Measurements from ENCODE around the gene GPR179.

GPR179 gene, protein sequence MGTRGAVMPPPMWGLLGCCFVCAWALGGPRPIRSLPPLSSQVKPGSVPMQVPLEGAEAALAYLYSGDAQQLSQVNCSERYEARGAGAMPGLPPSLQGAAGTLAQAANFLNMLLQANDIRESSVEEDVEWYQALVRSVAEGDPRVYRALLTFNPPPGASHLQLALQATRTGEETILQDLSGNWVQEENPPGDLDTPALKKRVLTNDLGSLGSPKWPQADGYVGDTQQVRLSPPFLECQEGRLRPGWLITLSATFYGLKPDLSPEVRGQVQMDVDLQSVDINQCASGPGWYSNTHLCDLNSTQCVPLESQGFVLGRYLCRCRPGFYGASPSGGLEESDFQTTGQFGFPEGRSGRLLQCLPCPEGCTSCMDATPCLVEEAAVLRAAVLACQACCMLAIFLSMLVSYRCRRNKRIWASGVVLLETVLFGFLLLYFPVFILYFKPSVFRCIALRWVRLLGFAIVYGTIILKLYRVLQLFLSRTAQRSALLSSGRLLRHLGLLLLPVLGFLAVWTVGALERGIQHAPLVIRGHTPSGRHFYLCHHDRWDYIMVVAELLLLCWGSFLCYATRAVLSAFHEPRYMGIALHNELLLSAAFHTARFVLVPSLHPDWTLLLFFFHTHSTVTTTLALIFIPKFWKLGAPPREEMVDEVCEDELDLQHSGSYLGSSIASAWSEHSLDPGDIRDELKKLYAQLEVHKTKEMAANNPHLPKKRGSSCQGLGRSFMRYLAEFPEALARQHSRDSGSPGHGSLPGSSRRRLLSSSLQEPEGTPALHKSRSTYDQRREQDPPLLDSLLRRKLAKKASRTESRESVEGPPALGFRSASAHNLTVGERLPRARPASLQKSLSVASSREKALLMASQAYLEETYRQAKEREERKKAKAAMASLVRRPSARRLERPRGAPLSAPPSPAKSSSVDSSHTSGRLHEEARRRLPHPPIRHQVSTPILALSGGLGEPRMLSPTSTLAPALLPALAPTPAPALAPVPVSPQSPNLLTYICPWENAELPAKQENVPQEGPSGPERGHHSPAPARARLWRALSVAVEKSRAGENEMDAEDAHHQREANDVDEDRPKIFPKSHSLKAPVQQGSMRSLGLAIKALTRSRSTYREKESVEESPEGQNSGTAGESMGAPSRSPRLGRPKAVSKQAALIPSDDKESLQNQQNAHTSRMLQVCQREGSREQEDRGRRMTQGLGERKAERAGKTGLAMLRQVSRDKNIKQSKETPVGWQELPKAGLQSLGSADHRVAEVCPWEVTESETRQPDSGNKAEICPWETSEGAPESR (N-terminal part only)

DNA sequence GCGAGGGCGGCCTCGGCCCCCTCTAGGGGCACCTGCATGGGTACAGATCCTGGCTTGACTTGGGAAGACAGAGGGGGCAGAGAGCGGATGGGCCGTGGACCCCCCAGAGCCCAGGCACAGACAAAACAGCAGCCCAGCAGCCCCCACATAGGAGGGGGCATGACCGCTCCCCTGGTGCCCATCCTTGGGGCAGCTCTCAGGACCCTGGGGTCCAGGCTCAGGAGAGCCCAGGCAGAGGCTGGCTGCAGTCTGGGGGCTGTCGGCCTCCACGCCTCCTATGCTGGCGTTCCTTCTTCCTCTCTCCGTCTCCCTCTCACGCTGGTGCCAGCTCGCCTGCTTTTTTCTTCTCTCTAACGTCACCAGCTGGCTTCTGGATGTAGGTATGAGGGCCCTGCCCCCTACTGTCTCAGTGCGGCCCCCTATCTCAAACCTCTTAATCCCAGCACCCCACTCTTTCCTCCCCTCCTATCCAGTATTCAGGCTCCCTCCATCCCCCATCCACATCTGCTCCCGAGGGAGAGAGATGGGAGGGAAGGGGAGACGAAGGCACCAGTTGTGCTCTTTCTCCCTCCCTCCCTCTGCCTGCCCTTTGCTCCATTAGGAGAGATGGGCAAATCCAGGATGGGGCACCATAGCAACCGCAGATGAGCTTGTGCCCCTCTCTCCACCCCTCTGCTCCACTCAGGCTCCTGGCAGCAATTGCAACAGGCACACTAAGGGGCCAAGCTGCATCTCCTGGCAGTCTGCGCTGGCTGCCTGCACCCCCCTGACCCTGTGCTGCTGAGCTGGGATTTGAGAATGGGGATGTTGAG lies at the start of gene GPR179:
GPR179 (minus strand) TSS at position 349 of the 812 bp plus-strand sequence; CDS start at position 182, 167 bp downstream.
- H3K27me3 ChIP-seq (ENCODE audit: control insufficient read depth, insufficient read depth, low read length), result peaks cover 4% of the 10 kb centered on the region
- peaks cover 7% of the 10 kb centered on the region for H3K4me1 ChIP-seq (ENCODE audit: control insufficient read depth, insufficient read depth, low read length)
- H3K9ac ChIP-seq (ENCODE audit: low read length), result no peak within 1 kb of the TSS
- H3K9me3 ChIP-seq (ENCODE audit: control insufficient read depth, low read length), result no peaks in the 10 kb centered on the region
- no peaks in the 10 kb centered on the region for H3K36me3 ChIP-seq (ENCODE audit: control insufficient read depth, insufficient read depth, low read length)
- H3K4me3 ChIP-seq (ENCODE audit: low read length), result no peak within 1 kb of the TSS

DNA sequence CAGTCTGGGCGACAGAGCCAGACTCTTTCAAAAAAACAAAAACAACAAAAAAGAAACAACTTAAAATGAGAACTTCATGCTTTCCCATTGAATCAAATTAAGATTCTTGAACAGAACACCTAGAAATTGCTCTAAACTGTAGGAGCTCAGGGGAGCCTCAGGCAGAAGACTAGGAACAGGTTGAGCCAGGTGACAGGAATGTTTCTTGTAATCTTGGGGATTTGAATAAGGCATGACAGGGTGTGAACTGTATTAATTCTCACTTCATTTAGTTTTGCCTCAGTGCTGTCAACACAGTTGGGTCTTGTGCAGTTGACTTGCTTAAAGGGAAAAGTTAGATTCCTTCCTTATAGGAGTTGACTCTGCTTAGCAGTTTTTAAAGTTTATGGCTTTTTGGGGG lies 35.7 kb upstream of the GPR179 start:
- Histone ChIP-seq H3K4me3 (ENCODE audit: low read length) (no peak overlapping the region), H3K27me3 (ENCODE audit: control insufficient read depth, insufficient read depth, low read length) (no peaks in the 10 kb centered on the region), H3K9ac (ENCODE audit: low read length) (no peak overlapping the region), H3K9me3 (ENCODE audit: control insufficient read depth, low read length) (no peaks in the 10 kb centered on the region), H3K36me3 (ENCODE audit: control insufficient read depth, insufficient read depth, low read length) (no peaks in the 10 kb centered on the region), H3K4me1 (ENCODE audit: control insufficient read depth, insufficient read depth, low read length) (no peaks in the 10 kb centered on the region)

DNA sequence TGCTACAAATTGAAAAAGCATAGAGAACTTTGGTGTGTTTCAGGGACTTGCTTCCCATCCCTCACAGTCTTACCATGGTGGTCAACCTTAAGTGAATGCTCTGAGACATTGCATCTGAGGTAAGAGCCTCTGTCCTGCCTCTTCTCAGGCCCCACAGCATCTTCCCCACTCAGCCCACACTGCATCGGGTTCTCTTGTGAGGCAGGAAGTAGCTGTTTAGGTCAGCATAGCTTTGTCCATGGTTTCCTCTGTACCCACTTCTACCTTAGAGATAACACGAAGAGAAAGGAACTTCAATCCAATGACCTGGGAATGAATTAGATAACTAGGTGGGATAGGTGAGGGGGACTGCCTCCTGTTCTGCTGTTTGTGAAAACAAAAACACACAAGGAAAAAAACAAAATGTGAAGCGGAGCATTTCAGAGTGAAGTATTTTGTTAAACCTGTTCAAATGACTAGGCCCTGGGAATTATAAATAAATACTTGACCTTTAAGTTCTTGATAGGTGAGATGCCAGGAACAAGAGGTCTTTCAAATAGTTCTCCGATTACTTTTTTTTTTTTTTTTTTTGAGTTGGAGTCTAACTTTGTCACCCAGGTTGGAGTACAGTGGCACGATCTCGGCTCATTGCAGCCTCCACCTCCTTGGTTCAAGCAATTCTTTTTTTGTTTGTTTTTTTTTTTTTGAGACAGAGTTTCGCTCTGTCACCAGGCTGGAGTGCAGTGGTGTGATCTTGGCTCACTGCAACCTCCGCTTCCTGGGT lies 25.5 kb upstream of the GPR179 start:
- no peaks in the 10 kb centered on the region for H3K4me1 ChIP-seq (ENCODE audit: control insufficient read depth, insufficient read depth, low read length)
- no peak overlapping the region for H3K4me3 ChIP-seq (ENCODE audit: low read length)
- H3K36me3 ChIP-seq (ENCODE audit: control insufficient read depth, insufficient read depth, low read length), result no peaks in the 10 kb centered on the region
- no peaks in the 10 kb centered on the region for H3K9me3 ChIP-seq (ENCODE audit: control insufficient read depth, low read length)
- H3K9ac ChIP-seq (ENCODE audit: low read length), result no peak overlapping the region
- no peaks in the 10 kb centered on the region for H3K27me3 ChIP-seq (ENCODE audit: control insufficient read depth, insufficient read depth, low read length)

- Histone ChIP-seq H3K36me3 (ENCODE audit: control insufficient read depth, insufficient read depth, low read length) (no peaks in the 10 kb centered on the region), H3K9ac (ENCODE audit: low read length) (no peak overlapping the region), H3K27me3 (ENCODE audit: control insufficient read depth, insufficient read depth, low read length) (no peaks in the 10 kb centered on the region), H3K4me3 (ENCODE audit: low read length) (no peak overlapping the region), H3K4me1 (ENCODE audit: control insufficient read depth, insufficient read depth, low read length) (no peaks in the 10 kb centered on the region), H3K9me3 (ENCODE audit: control insufficient read depth, low read length) (no peaks in the 10 kb centered on the region)
Observed at GRCh38 chr17:38364741-38365140, 21.0 kb upstream of the GPR179 start.

DNA sequence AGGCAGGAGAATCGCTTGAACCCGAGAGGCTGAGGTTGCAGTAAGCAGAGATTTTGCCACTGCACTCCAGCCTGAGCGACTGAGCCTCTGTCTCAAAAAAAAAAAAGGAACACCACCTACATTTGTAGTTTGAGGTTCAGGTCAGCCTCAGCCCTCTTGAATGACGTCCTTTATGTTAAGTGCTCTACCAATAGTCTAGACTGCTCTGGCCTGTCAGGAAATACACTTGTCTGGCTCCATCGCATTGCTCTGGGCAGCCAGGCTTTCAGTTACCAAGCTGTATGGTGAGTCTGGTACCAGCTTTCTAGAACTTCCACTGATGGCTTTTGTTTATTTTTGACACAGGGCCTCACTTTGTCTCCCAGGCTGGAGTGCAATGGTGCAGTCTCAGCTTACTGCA lies 19.3 kb upstream of the GPR179 start:
- Histone ChIP-seq H3K27me3 (ENCODE audit: control insufficient read depth, insufficient read depth, low read length) (no peaks in the 10 kb centered on the region), H3K9ac (ENCODE audit: low read length) (no peak overlapping the region), H3K4me1 (ENCODE audit: control insufficient read depth, insufficient read depth, low read length) (no peaks in the 10 kb centered on the region), H3K4me3 (ENCODE audit: low read length) (no peak overlapping the region), H3K9me3 (ENCODE audit: control insufficient read depth, low read length) (no peaks in the 10 kb centered on the region), H3K36me3 (ENCODE audit: control insufficient read depth, insufficient read depth, low read length) (no peaks in the 10 kb centered on the region)

DNA sequence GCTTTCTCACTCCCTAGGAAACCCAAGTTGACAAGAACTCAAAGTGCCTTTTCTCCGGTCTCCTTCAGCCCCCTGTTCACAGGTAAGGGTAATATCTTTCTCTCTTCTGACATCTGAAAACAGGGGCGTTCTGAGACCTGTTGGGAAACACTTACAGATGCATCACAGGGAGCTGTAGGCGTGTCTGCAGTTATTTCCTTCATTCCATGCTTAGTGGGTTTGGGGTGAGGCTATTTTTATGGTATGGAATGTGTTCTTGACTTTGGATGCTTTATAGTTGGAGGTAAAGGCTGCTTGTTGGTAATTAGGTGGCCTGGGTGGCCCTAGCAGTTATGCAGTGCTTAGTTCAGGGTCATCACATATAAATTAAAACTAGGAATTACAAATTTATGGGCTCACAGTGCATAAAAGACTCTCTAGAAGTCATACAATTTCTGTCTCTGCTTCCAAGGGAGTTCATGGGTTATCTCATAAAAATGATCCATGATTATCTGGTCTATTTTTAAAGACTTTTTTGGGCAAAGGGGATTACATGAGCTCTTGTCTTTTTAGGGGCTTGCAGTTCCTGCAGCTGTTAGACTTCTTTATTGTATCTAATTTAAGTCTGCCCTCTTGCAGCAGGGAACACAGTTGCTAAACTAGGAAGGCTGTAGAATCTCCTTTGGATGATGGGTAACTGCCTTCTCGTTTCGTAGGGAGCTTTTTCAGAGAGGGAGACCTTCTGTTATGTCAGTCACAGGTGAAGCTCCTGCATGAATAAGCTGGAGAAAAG lies 18.1 kb upstream of the GPR179 start:
- Histone ChIP-seq H3K4me3 (ENCODE audit: low read length) (no peak overlapping the region), H3K4me1 (ENCODE audit: control insufficient read depth, insufficient read depth, low read length) (no peaks in the 10 kb centered on the region), H3K27me3 (ENCODE audit: control insufficient read depth, insufficient read depth, low read length) (no peaks in the 10 kb centered on the region), H3K9me3 (ENCODE audit: control insufficient read depth, low read length) (no peaks in the 10 kb centered on the region), H3K9ac (ENCODE audit: low read length) (no peak overlapping the region), H3K36me3 (ENCODE audit: control insufficient read depth, insufficient read depth, low read length) (no peaks in the 10 kb centered on the region)

DNA sequence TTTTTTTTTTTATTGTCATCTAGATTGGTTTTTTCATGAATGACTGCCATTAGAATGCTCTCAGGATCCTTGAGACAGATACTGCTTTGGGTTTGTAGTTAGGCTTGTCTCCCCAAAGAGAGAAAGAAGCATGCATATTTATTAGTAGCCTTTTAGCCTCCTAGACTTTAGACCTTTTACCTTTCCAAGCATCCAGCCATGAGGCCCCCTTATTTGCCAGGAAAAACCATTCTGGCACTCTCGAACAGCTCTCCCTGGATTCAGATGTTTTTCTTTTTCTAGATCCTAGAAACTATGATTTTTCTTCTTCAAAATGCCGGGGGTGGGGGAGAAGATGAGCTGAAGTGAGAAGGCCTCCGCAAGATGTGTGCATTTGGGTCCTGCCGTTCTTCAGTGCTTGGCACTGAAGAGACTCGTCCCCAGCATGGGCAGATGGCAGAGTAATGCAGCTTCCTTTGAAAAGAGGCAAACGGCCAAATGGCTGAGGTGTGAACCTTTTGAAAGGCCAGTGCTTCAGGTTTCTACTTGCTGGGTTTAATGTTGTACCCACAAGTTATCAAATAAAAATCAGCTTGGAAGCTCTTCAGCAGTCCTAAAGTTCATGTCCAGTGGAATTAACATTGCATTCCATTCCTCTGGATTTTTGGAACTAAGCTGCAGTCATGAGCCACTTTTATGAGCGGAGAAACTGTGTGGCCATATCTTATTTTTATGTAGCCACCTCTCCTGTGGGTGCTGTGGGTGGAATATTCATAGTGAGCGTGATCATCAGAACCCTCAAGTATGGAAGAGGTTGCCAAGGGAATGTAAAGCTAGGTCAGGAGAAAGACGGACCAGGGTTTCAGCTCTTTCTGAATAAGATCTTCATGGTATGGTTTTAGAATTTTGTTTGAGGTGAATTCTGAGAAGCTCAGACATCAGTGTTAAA lies 15.1 kb upstream of the GPR179 start:
- Histone ChIP-seq H3K4me3 (ENCODE audit: low read length) (no peak overlapping the region), H3K4me1 (ENCODE audit: control insufficient read depth, insufficient read depth, low read length) (no peaks in the 10 kb centered on the region), H3K9ac (ENCODE audit: low read length) (no peak overlapping the region), H3K36me3 (ENCODE audit: control insufficient read depth, insufficient read depth, low read length) (no peaks in the 10 kb centered on the region), H3K9me3 (ENCODE audit: control insufficient read depth, low read length) (no peaks in the 10 kb centered on the region), H3K27me3 (ENCODE audit: control insufficient read depth, insufficient read depth, low read length) (no peaks in the 10 kb centered on the region)

DNA sequence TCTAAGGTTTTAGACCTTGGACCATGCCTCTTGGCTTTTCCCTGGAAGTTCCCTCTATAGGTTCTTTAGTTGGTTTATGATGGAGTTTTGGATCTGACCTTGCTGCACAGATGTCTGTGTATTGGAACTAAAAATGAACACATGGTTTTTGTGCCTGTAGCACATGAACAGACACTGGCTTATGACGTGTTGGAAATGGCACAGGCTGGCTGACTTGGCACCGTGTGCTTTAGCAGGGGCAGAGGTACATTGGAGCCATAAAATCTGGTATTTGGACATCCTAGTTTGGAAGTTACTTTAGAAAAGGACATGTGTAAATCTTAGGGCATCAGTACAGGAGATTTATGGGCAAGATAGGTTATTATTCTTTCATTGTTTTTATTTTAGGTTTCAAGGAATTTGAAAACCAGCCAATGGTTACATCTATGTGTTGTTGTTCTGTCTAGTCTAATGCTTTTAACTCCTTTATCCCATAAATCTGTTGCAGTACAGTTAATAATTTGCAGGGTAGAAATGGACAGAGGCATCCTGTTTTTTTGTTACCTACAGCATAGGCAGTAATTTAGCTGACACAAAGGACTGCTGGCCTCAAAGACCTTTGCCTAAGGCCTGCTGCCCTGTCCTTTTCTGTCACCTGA lies 13.8 kb upstream of the GPR179 start:
- Histone ChIP-seq H3K4me1 (ENCODE audit: control insufficient read depth, insufficient read depth, low read length) (peaks cover 6% of the 10 kb centered on the region), H3K4me3 (ENCODE audit: low read length) (no peak overlapping the region), H3K9ac (ENCODE audit: low read length) (no peak overlapping the region), H3K36me3 (ENCODE audit: control insufficient read depth, insufficient read depth, low read length) (no peaks in the 10 kb centered on the region), H3K9me3 (ENCODE audit: control insufficient read depth, low read length) (no peaks in the 10 kb centered on the region), H3K27me3 (ENCODE audit: control insufficient read depth, insufficient read depth, low read length) (no peaks in the 10 kb centered on the region)

GRCh38 chr17:38355251-38355650 lies 11.5 kb upstream of the GPR179 start:
- H3K4me1 ChIP-seq (ENCODE audit: control insufficient read depth, insufficient read depth, low read length), result peaks cover 6% of the 10 kb centered on the region
- no peak overlapping the region for H3K4me3 ChIP-seq (ENCODE audit: low read length)
- no peak overlapping the region for H3K9ac ChIP-seq (ENCODE audit: low read length)
- H3K9me3 ChIP-seq (ENCODE audit: control insufficient read depth, low read length), result no peaks in the 10 kb centered on the region
- H3K27me3 ChIP-seq (ENCODE audit: control insufficient read depth, insufficient read depth, low read length), result no peaks in the 10 kb centered on the region
- no peaks in the 10 kb centered on the region for H3K36me3 ChIP-seq (ENCODE audit: control insufficient read depth, insufficient read depth, low read length)
